ENCODE measurements around the gene GPR143. TPM values are rescaled to one million over a fixed set of nuclear protein-coding genes. Genes with fewer than 3 reads are reported as not detected.

Gene GPR143
- polyA plus RNA-seq, 1 experiment = 0.10 TPM

- no peak for TF ChIP-seq CTCF (IDR thresholded peaks at IDR 0.05; ENCODE audit: low read depth, low read length)
- Histone ChIP-seq H3K4me3 (ENCODE audit: low read depth, low read length) (no peak overlapping the region), H3K27me3 (ENCODE audit: control insufficient read depth, insufficient read depth, low read length) (no peaks in the 10 kb centered on the region), H3K27ac (ENCODE audit: low read depth, low read length) (no peak overlapping the region), H3K9me3 (ENCODE audit: control insufficient read depth, insufficient read depth, low read length) (no peaks in the 10 kb centered on the region)
- CTCF ChIA-PET = interaction anchor here (0.6 to 0.8 kb wide), 3 partner anchors 65 to 535 kb away, joined by 4 to 5 read pairs (median 4); no protein-coding TSS in a partner anchor
- POLR2A ChIA-PET = interaction anchor here (0.6 kb wide), 1 partner anchor 244 kb away, joined by 3 read pairs; no protein-coding TSS in a partner anchor
- no peak for DNase-seq (ENCODE audit: low read depth, low spot score)
Observed at GRCh38 chrX:9708086-9708485, 57.6 kb downstream of the GPR143 start.

- no peak for TF ChIP-seq CTCF (IDR thresholded peaks at IDR 0.05; ENCODE audit: low read depth, low read length)
- DNase-seq (ENCODE audit: low read depth, low spot score) = no peak
- ChIA-PET POLR2A (interaction anchor here (0.6 kb wide), 1 partner anchor 191 kb away, joined by 3 read pairs; no protein-coding TSS in a partner anchor), CTCF (interaction anchor here (0.8 kb wide), 1 partner anchor 223 kb away, joined by 4 read pairs; no protein-coding TSS in a partner anchor)
- Histone ChIP-seq H3K9me3 (ENCODE audit: control insufficient read depth, insufficient read depth, low read length) (no peaks in the 10 kb centered on the region), H3K4me3 (ENCODE audit: low read depth, low read length) (no peak overlapping the region), H3K27ac (ENCODE audit: low read depth, low read length) (no peak overlapping the region), H3K27me3 (ENCODE audit: control insufficient read depth, insufficient read depth, low read length) (no peaks in the 10 kb centered on the region)
Observed at GRCh38 chrX:9707306-9708033, 58.2 kb downstream of the GPR143 start.

- ChIA-PET POLR2A (no interaction called here), CTCF (no interaction called here)
- no peak overlapping the region for H3K4me3 ChIP-seq (ENCODE audit: low read depth, low read length)
- no peaks in the 10 kb centered on the region for H3K27me3 ChIP-seq (ENCODE audit: control insufficient read depth, insufficient read depth, low read length)
- no peak overlapping the region for H3K27ac ChIP-seq (ENCODE audit: low read depth, low read length)
- no peak for DNase-seq (ENCODE audit: low read depth, low spot score)
- no peak for TF ChIP-seq CTCF (IDR thresholded peaks at IDR 0.05; ENCODE audit: low read depth, low read length)
- no peaks in the 10 kb centered on the region for H3K9me3 ChIP-seq (ENCODE audit: control insufficient read depth, insufficient read depth, low read length)
Observed at GRCh38 chrX:9706421-9706820, 59.2 kb downstream of the GPR143 start.

GRCh38 chrX:9704876-9705465 lies 60.7 kb downstream of the GPR143 start:
- Histone ChIP-seq H3K9me3 (ENCODE audit: control insufficient read depth, insufficient read depth, low read length) (no peaks in the 10 kb centered on the region), H3K4me3 (ENCODE audit: low read depth, low read length) (no peak overlapping the region), H3K27ac (ENCODE audit: low read depth, low read length) (no peak overlapping the region), H3K27me3 (ENCODE audit: control insufficient read depth, insufficient read depth, low read length) (no peaks in the 10 kb centered on the region)
- POLR2A ChIA-PET = no interaction called here
- CTCF ChIA-PET = no interaction called here
- TF ChIP-seq CTCF (IDR thresholded peaks at IDR 0.05; ENCODE audit: low read depth, low read length) = no peak
- no peak for DNase-seq (ENCODE audit: low read depth, low spot score)

GRCh38 chrX:9703406-9703805 lies 62.2 kb downstream of the GPR143 start:
- DNase-seq (ENCODE audit: low read depth, low spot score) = no peak
- no peak overlapping the region for H3K4me3 ChIP-seq (ENCODE audit: low read depth, low read length)
- CTCF ChIA-PET = no interaction called here
- H3K27me3 ChIP-seq (ENCODE audit: control insufficient read depth, insufficient read depth, low read length) = no peaks in the 10 kb centered on the region
- TF ChIP-seq CTCF (IDR thresholded peaks at IDR 0.05; ENCODE audit: low read depth, low read length) = no peak
- POLR2A ChIA-PET = no interaction called here
- H3K27ac ChIP-seq (ENCODE audit: low read depth, low read length) = no peak overlapping the region
- H3K9me3 ChIP-seq (ENCODE audit: control insufficient read depth, insufficient read depth, low read length) = no peaks in the 10 kb centered on the region

All from AG04450 (cell line).